Inflammatory macrophage treated with lipopolysaccharide for 4 hours (primary cell): ENCODE results near the gene TIGD7.

Experiments used
- DNase-seq: peaks from one replicate; pipeline ENCODE4 v3.0.0-alpha.2; 2020

TIGD7 gene

GRCh38 chr16:3305109-3306068, at the start of gene TIGD7, which contains the start of gene ZNF75A:
TIGD7 (minus strand) TSS chr16:3305430; CDS start chr16:3300614, 4,816 bp downstream.
ZNF75A (plus strand) TSS chr16:3305497; CDS start chr16:3308429, 2,932 bp downstream.
- peak; percentile 91 for DNase-seq

GRCh38 chr16:3349175-3349574, 43.9 kb upstream of the TIGD7 start:
- DNase-seq: no peak

GRCh38 chr16:3348547-3349167, 43.4 kb upstream of the TIGD7 start:
- DNase-seq: no peak

GRCh38 chr16:3347586-3347985, 42.4 kb upstream of the TIGD7 start:
- DNase-seq: no peak

- no peak for DNase-seq
Observed at GRCh38 chr16:3346041-3346440, 40.8 kb upstream of the TIGD7 start.

- no peak for DNase-seq
Observed at GRCh38 chr16:3328643-3329042, 23.4 kb upstream of the TIGD7 start.

GRCh38 chr16:3328104-3328503, 22.9 kb upstream of the TIGD7 start:
- no peak for DNase-seq

GRCh38 chr16:3327514-3327913, 22.3 kb upstream of the TIGD7 start:
- no peak for DNase-seq

GRCh38 chr16:3321816-3322215, 16.6 kb upstream of the TIGD7 start:
- no peak for DNase-seq

- no peak for DNase-seq
Observed at GRCh38 chr16:3317315-3317999, 12.2 kb upstream of the TIGD7 start.

- no peak for DNase-seq
Observed at GRCh38 chr16:3311496-3311895, 6.3 kb upstream of the TIGD7 start.

GRCh38 chr16:3306078-3306477, 848 bp upstream of the TIGD7 start:
- no peak for DNase-seq

GRCh38 chr16:3304370-3304769, 860 bp downstream of the TIGD7 start:
- DNase-seq: peak; percentile 44

GRCh38 chr16:3295783-3296182, 9.4 kb downstream of the TIGD7 start:
- no peak for DNase-seq

- no peak for DNase-seq
Observed at GRCh38 chr16:3295209-3295608, 10.0 kb downstream of the TIGD7 start.

- DNase-seq: no peak
Observed at GRCh38 chr16:3292604-3293003, 12.6 kb downstream of the TIGD7 start.

GRCh38 chr16:3289998-3290673, 15.1 kb downstream of the TIGD7 start:
- DNase-seq: no peak

- DNase-seq: no peak
Observed at GRCh38 chr16:3285131-3285530, 20.1 kb downstream of the TIGD7 start.

GRCh38 chr16:3283543-3284447, 21.4 kb downstream of the TIGD7 start:
- peak; percentile 43 for DNase-seq

- peak; percentile 98 for DNase-seq
Observed at GRCh38 chr16:3282730-3283542, 22.3 kb downstream of the TIGD7 start, which contains the start of gene ZNF263. ZNF263 (plus strand) TSS chr16:3283491; CDS start chr16:3283819, 328 bp downstream.
